A673 (cell line): ENCODE data around the gene PRR7.

Experiments
- EZH2 ChIP-seq: fragments of 200-600 bp; sonication (generic); IDR thresholded peaks from 2 replicates; pipeline ENCODE4 v1.6.1; 2017; ENCODE audit warnings: borderline replicate concordance, low read depth, mild to moderate bottlenecking, mixed read lengths, antibody characterized with exemption, low read length; ENCODE audit not compliant: poor library complexity, severe bottlenecking
- TF ChIP-seq, protein P1 (sequence below): fragments of 300-800, 200-600 bp; sonication (generic); conservative IDR thresholded peaks from 2 replicates; pipeline ENCODE4 v1.5.1; 2017; ENCODE audit warnings: low read depth, mild to moderate bottlenecking, antibody characterized with exemption, low read length, moderate library complexity, mixed read lengths

DNA sequence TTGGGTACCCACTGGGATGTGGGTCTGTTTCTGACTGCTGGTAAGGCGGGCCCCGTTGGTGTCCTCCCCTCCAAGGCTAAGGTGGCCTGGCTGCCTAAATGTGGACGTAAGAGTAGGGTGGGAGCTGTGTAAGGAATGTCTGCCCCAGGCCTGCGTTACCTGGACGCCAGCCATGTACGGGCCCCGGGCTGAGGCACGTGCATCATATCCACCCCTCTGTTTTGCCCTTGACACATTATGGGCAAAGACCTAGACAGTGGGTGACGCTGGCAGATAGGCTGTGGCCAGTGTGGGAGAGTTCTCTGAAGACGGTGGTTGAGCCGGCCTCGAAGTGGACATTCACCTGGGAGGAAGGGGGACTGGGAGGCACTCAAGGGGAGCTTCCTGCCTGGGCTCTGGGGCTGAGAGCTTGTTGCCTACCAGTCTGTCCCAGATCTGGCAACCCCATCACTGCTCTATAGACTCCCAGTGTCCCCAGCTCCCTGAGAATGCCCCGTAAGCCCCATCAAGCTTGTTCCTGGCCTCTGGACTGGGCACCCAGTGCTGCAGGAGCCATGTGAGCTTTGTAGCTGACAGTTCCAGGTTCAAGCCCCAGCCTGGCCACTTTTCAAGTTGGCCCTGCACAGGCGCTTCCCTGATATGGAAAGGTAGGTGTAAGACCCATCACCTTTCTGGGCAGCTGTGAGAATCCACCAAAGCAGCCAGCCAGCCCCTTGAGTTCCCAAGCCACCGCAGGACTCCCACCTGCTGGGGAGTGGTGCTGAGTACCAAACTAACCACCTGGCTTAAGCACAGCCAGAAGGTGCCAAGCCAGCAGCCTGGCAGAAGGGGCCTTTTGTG is 3.2 kb upstream of the PRR7 start:
- TF ChIP-seq, protein P1, sequence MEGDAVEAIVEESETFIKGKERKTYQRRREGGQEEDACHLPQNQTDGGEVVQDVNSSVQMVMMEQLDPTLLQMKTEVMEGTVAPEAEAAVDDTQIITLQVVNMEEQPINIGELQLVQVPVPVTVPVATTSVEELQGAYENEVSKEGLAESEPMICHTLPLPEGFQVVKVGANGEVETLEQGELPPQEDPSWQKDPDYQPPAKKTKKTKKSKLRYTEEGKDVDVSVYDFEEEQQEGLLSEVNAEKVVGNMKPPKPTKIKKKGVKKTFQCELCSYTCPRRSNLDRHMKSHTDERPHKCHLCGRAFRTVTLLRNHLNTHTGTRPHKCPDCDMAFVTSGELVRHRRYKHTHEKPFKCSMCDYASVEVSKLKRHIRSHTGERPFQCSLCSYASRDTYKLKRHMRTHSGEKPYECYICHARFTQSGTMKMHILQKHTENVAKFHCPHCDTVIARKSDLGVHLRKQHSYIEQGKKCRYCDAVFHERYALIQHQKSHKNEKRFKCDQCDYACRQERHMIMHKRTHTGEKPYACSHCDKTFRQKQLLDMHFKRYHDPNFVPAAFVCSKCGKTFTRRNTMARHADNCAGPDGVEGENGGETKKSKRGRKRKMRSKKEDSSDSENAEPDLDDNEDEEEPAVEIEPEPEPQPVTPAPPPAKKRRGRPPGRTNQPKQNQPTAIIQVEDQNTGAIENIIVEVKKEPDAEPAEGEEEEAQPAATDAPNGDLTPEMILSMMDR = no peak
- TF ChIP-seq EZH2 = no peak
